ENCODE results near the gene TSHZ2. TPM values are rescaled to one million over a fixed set of nuclear protein-coding genes. Genes with fewer than 3 reads are reported as not detected.

TSHZ2 gene
- total and polyA plus RNA-seq, 2 donors (not counting 1 experiment from before 2014, with no cell fraction given): 1.00 to 5.7 TPM

GRCh38 chr20:53044296-53044695 is 72.1 kb downstream of the TSHZ2 start:
- Histone ChIP-seq H3K79me2 (ENCODE audit: control insufficient read depth, insufficient read depth, low read length) (no peaks in the 10 kb centered on the region), H3K9ac (ENCODE audit: low read length) (no peak overlapping the region), H3K4me1 (ENCODE audit: control insufficient read depth in 2 of 2, insufficient read depth in 2 of 2, low read length in 2 of 2) (peaks cover 0 to 6% of the 10 kb centered on the region in 2 donors), H3K36me3 (replicated peaks in 1 of 2; ENCODE audit: control extremely low read depth in 1 of 2, control insufficient read depth in 1 of 2, extremely low read depth in 1 of 2, insufficient read depth in 2 of 2, low read length in 1 of 2) (no peaks in the 10 kb centered on the region), H3K4me2 (replicated peaks; ENCODE audit: low read depth, low read length, poor library complexity, severe bottlenecking) (no peak overlapping the region), H3K9me3 (ENCODE audit: control extremely low read depth in 1 of 3, control insufficient read depth in 2 of 3, insufficient read depth in 1 of 3, low read length in 2 of 3) (peaks cover 0 to 6% (median 0%) of the 10 kb centered on the region in 3 donors), H3K27me3 (replicated peaks in 1 of 4; ENCODE audit: control extremely low read depth in 1 of 4, control insufficient read depth in 3 of 4, insufficient read depth in 4 of 4, low read length in 3 of 4) (no peaks in the 10 kb centered on the region), H3K27ac (ENCODE audit: low read length in 2 of 2) (no peak overlapping the region), H4K20me1 (ENCODE audit: control insufficient read depth, insufficient read depth, low read length, poor library complexity, severe bottlenecking) (no peaks in the 10 kb centered on the region), H3K4me3 (ENCODE audit: control extremely low read depth in 1 of 5, extremely low read depth in 1 of 5, insufficient read depth in 1 of 5, low read depth in 2 of 5, low read length in 4 of 5) (no peak overlapping the region), H2AFZ (ENCODE audit: insufficient read depth, low read depth, low read length, poor library complexity, severe bottlenecking) (no peak overlapping the region)
- POLR2A ChIA-PET: no interaction called here
- H3K27ac Mint-ChIP-seq: no peak overlapping the region
- intact Hi-C loops (cut with micrococcal nuclease): no loop called here
- WGBS (ENCODE audit: insufficient coverage): 92% methylated on average over 4 of the region's 5 CpGs
- peaks cover 5% of the 10 kb centered on the region for H3K9me3 Mint-ChIP-seq (ENCODE audit: insufficient read depth)
- DNase-seq: no peak
- no peaks in the 10 kb centered on the region for H3K27me3 Mint-ChIP-seq
- CTCF ChIA-PET: no interaction called here
- no peak for ATAC-seq (ENCODE audit: low read depth)
- H3K4me3 Mint-ChIP-seq: no peak overlapping the region
- TF ChIP-seq EZH2 (IDR thresholded peaks at IDR 0.05; ENCODE audit: borderline replicate concordance, insufficient read depth, low read depth, low read length, poor library complexity, severe bottlenecking) (no peak), CTCF (IDR thresholded peaks at IDR 0.05) (no peak)
- H3K4me1 Mint-ChIP-seq: peaks cover 9% of the 10 kb centered on the region

- Histone ChIP-seq H3K9me3 (ENCODE audit: control extremely low read depth in 1 of 3, control insufficient read depth in 2 of 3, insufficient read depth in 1 of 3, low read length in 2 of 3) (peaks cover 0 to 3% (median 0%) of the 10 kb centered on the region in 3 donors), H3K4me3 (ENCODE audit: control extremely low read depth in 1 of 5, extremely low read depth in 1 of 5, insufficient read depth in 1 of 5, low read depth in 2 of 5, low read length in 4 of 5) (no peak overlapping the region), H3K36me3 (replicated peaks in 1 of 2; ENCODE audit: control extremely low read depth in 1 of 2, control insufficient read depth in 1 of 2, extremely low read depth in 1 of 2, insufficient read depth in 2 of 2, low read length in 1 of 2) (no peaks in the 10 kb centered on the region), H3K27ac (ENCODE audit: low read length in 2 of 2) (no peak overlapping the region), H3K79me2 (ENCODE audit: control insufficient read depth, insufficient read depth, low read length) (no peaks in the 10 kb centered on the region), H2AFZ (ENCODE audit: insufficient read depth, low read depth, low read length, poor library complexity, severe bottlenecking) (no peak overlapping the region), H3K27me3 (replicated peaks in 1 of 4; ENCODE audit: control extremely low read depth in 1 of 4, control insufficient read depth in 3 of 4, insufficient read depth in 4 of 4, low read length in 3 of 4) (no peaks in the 10 kb centered on the region), H3K4me2 (replicated peaks; ENCODE audit: low read depth, low read length, poor library complexity, severe bottlenecking) (no peak overlapping the region), H3K9ac (ENCODE audit: low read length) (no peak overlapping the region), H4K20me1 (ENCODE audit: control insufficient read depth, insufficient read depth, low read length, poor library complexity, severe bottlenecking) (no peaks in the 10 kb centered on the region), H3K4me1 (ENCODE audit: control insufficient read depth in 2 of 2, insufficient read depth in 2 of 2, low read length in 2 of 2) (peaks cover 0 to under 1% of the 10 kb centered on the region in 2 donors)
- TF ChIP-seq CTCF (IDR thresholded peaks at IDR 0.05) (no peak), EZH2 (IDR thresholded peaks at IDR 0.05; ENCODE audit: borderline replicate concordance, insufficient read depth, low read depth, low read length, poor library complexity, severe bottlenecking) (no peak)
- ATAC-seq (ENCODE audit: low read depth): no peak
- Mint-ChIP-seq H3K9me3 (ENCODE audit: insufficient read depth) (peaks cover 5% of the 10 kb centered on the region), H3K27me3 (no peaks in the 10 kb centered on the region), H3K4me3 (no peak overlapping the region), H3K27ac (no peak overlapping the region), H3K4me1 (no peaks in the 10 kb centered on the region)
- WGBS (ENCODE audit: insufficient coverage): 60% methylated on average over 7 of the region's 7 CpGs
- ChIA-PET CTCF (no interaction called here), POLR2A (no interaction called here)
- intact Hi-C loops (cut with micrococcal nuclease): no loop called here
- no peak for DNase-seq
Observed at GRCh38 chr20:53045941-53046340, 73.8 kb downstream of the TSHZ2 start.
